Measurements from ENCODE around the gene DUSP6. TPM values are rescaled to one million over a fixed set of nuclear protein-coding genes. Genes with fewer than 3 reads are reported as not detected.

DUSP6 gene
- total RNA-seq, 1 donor from 2014 or later: 24.8 TPM

GRCh38 chr12:89370850-89371249 is 18.5 kb upstream of the DUSP6 start:
- no peak for DNase-seq (ENCODE audit: low spot score in 2 of 2, unreplicated experiment in 2 of 2)
- peak overlapping the region; percentile 59 for H3K27ac Mint-ChIP-seq
- H3K4me1 Mint-ChIP-seq: peaks cover 58% of the 10 kb centered on the region

GRCh38 chr12:89370421-89370831 is 18.1 kb upstream of the DUSP6 start:
- Mint-ChIP-seq H3K27me3 (ENCODE audit: low read depth) (no peaks in the 10 kb centered on the region), H3K4me3 (no peak overlapping the region), H3K27ac (peak overlapping the region; percentile 59), H3K9me3 (no peaks in the 10 kb centered on the region), H3K36me3 (no peaks in the 10 kb centered on the region), H3K4me1 (peaks cover 58% of the 10 kb centered on the region)
- no peak for DNase-seq (ENCODE audit: low spot score in 2 of 2, unreplicated experiment in 2 of 2)
- TF ChIP-seq, protein P1, sequence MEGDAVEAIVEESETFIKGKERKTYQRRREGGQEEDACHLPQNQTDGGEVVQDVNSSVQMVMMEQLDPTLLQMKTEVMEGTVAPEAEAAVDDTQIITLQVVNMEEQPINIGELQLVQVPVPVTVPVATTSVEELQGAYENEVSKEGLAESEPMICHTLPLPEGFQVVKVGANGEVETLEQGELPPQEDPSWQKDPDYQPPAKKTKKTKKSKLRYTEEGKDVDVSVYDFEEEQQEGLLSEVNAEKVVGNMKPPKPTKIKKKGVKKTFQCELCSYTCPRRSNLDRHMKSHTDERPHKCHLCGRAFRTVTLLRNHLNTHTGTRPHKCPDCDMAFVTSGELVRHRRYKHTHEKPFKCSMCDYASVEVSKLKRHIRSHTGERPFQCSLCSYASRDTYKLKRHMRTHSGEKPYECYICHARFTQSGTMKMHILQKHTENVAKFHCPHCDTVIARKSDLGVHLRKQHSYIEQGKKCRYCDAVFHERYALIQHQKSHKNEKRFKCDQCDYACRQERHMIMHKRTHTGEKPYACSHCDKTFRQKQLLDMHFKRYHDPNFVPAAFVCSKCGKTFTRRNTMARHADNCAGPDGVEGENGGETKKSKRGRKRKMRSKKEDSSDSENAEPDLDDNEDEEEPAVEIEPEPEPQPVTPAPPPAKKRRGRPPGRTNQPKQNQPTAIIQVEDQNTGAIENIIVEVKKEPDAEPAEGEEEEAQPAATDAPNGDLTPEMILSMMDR (IDR thresholded peaks at IDR 0.05; ENCODE audit: unreplicated experiment): no peak

More at GRCh38 chr12:89370850-89371249, 18.5 kb upstream of the DUSP6 start:
- H3K27me3 Mint-ChIP-seq (ENCODE audit: low read depth): no peaks in the 10 kb centered on the region
- TF ChIP-seq, protein P1 (IDR thresholded peaks at IDR 0.05; ENCODE audit: unreplicated experiment): no peak
- H3K9me3 Mint-ChIP-seq: peaks cover 3% of the 10 kb centered on the region
- no peak overlapping the region for H3K4me3 Mint-ChIP-seq
- H3K36me3 Mint-ChIP-seq: peaks cover 2% of the 10 kb centered on the region

DNA sequence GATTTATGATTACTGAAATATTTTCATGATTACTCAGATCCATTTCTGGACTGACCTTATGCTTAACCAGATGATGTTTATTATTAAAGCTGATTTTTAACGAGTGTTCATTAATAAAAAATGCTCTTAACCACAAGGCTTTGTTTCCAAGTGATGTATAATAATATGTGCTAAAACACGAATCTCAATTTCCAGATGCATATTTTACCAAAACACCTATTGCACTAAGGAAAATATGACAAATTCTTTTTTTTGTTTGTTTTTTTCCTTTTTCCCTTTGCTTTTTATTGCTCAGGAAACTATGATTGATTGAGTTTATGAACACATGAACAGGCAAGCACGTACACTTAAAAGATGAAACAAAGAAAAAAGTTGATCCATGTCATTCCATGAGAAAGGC is 16.9 kb upstream of the DUSP6 start:
- DNase-seq (ENCODE audit: low spot score in 2 of 2, unreplicated experiment in 2 of 2): no peak
- TF ChIP-seq, protein P1 (IDR thresholded peaks at IDR 0.05; ENCODE audit: unreplicated experiment): no peak
- Mint-ChIP-seq H3K27ac (peak overlapping the region; percentile 70), H3K4me3 (no peak overlapping the region), H3K9me3 (no peaks in the 10 kb centered on the region), H3K27me3 (ENCODE audit: low read depth) (no peaks in the 10 kb centered on the region), H3K4me1 (peaks cover 55% of the 10 kb centered on the region), H3K36me3 (no peaks in the 10 kb centered on the region)

GRCh38 chr12:89368391-89368790 is 16.1 kb upstream of the DUSP6 start:
- Mint-ChIP-seq H3K4me1 (peaks cover 50% of the 10 kb centered on the region), H3K27me3 (ENCODE audit: low read depth) (no peaks in the 10 kb centered on the region), H3K27ac (peak overlapping the region; percentile 59), H3K36me3 (no peaks in the 10 kb centered on the region), H3K4me3 (no peak overlapping the region), H3K9me3 (no peaks in the 10 kb centered on the region)
- no peak for DNase-seq (ENCODE audit: low spot score in 2 of 2, unreplicated experiment in 2 of 2)
- TF ChIP-seq, protein P1 (IDR thresholded peaks at IDR 0.05; ENCODE audit: unreplicated experiment): no peak

- TF ChIP-seq, protein P1 (IDR thresholded peaks at IDR 0.05; ENCODE audit: unreplicated experiment): no peak
- DNase-seq (ENCODE audit: low spot score in 2 of 2, unreplicated experiment in 2 of 2): no peak
- H3K36me3 Mint-ChIP-seq: peaks cover 3% of the 10 kb centered on the region
- H3K9me3 Mint-ChIP-seq: no peaks in the 10 kb centered on the region
- no peaks in the 10 kb centered on the region for H3K27me3 Mint-ChIP-seq (ENCODE audit: low read depth)
- H3K4me1 Mint-ChIP-seq: peaks cover 40% of the 10 kb centered on the region
- H3K4me3 Mint-ChIP-seq: no peak overlapping the region
- H3K27ac Mint-ChIP-seq: no peak overlapping the region
Observed at GRCh38 chr12:89366676-89367364, 14.5 kb upstream of the DUSP6 start.
